HPDE6-E6E7 (cell line): ENCODE results near the gene SET.
"Not testable (repeated sequence)": the region's sequence is repeated elsewhere in the genome, so short reads cannot be mapped to it uniquely, and the experiment has no call there.

Experiments used
- DNase-seq: peaks from one replicate; pipeline ENCODE4 v3.0.0; 2011; ENCODE audit warnings: missing footprints; ENCODE audit errors: extremely low spot score

Gene SET

GRCh38 chr9:128688501-128689292 lies at the start of gene SET:
SET (plus strand) TSS chr9:128689222; CDS start chr9:128689583, 361 bp downstream.
- DNase-seq: peak; percentile 96

GRCh38 chr9:128640603-128641002 lies 48.4 kb upstream of the SET start:
- DNase-seq: no peak

- no peak for DNase-seq
Observed at GRCh38 chr9:128642675-128643245, 46.3 kb upstream of the SET start.

GRCh38 chr9:128643519-128644300 lies 45.3 kb upstream of the SET start:
- no peak for DNase-seq

GRCh38 chr9:128648206-128648605 lies 40.8 kb upstream of the SET start:
- DNase-seq: not testable (repeated sequence)

- DNase-seq: no peak
Observed at GRCh38 chr9:128651798-128652197, 37.2 kb upstream of the SET start.

GRCh38 chr9:128653908-128654307 lies 35.1 kb upstream of the SET start:
- DNase-seq: no peak

- no peak for DNase-seq
Observed at GRCh38 chr9:128654481-128654880, 34.5 kb upstream of the SET start.

- DNase-seq: peak; percentile 95
Observed at GRCh38 chr9:128656416-128657343, 32.3 kb upstream of the SET start, which contains the start of gene DYNC2I2. DYNC2I2 (minus strand) TSS chr9:128656847; CDS start chr9:128656726, 121 bp downstream.

- no peak for DNase-seq
Observed at GRCh38 chr9:128657344-128657704, 31.7 kb upstream of the SET start.

- no peak for DNase-seq
Observed at GRCh38 chr9:128657796-128658195, 31.2 kb upstream of the SET start.

GRCh38 chr9:128666481-128666941 lies 22.5 kb upstream of the SET start:
- not testable (repeated sequence) for DNase-seq

GRCh38 chr9:128669786-128670185 lies 19.2 kb upstream of the SET start:
- no peak for DNase-seq

GRCh38 chr9:128675382-128675781 lies 13.6 kb upstream of the SET start:
- DNase-seq: no peak

GRCh38 chr9:128677794-128678193 lies 11.2 kb upstream of the SET start:
- DNase-seq: no peak

GRCh38 chr9:128683340-128684064 lies 5.5 kb upstream of the SET start:
- no peak for DNase-seq

- no peak for DNase-seq
Observed at GRCh38 chr9:128684065-128684324, 5.0 kb upstream of the SET start.

GRCh38 chr9:128684325-128685199 lies 4.5 kb upstream of the SET start:
- DNase-seq: peak; percentile 89

GRCh38 chr9:128685636-128686489 lies 3.2 kb upstream of the SET start:
- DNase-seq: no peak
